ENCODE measurements around the gene RSPO1. TPM values are rescaled to one million over a fixed set of nuclear protein-coding genes. Genes with fewer than 3 reads are reported as not detected.

RSPO1 gene
- total RNA-seq, 1 donor from 2014 or later: 0.20 TPM

- DNase-seq (ENCODE audit: low spot score in 2 of 2, unreplicated experiment in 2 of 2): no peak
These were observed 1.4 kb downstream of the RSPO1 start for GRCh38 chr1:37633040-37633937.

GRCh38 chr1:37631036-37631435 is 3.7 kb downstream of the RSPO1 start:
- Mint-ChIP-seq H3K36me3 (no peaks in the 10 kb centered on the region), H3K4me3 (no peak overlapping the region), H3K4me1 (peaks cover 9% of the 10 kb centered on the region), H3K9me3 (no peaks in the 10 kb centered on the region), H3K27me3 (ENCODE audit: low read depth) (peaks cover 82% of the 10 kb centered on the region), H3K27ac (no peak overlapping the region)
- no peak for TF ChIP-seq CTCF (IDR thresholded peaks at IDR 0.05; ENCODE audit: unreplicated experiment)
- no peak for DNase-seq (ENCODE audit: low spot score in 2 of 2, unreplicated experiment in 2 of 2)

More at GRCh38 chr1:37633040-37633937, 1.4 kb downstream of the RSPO1 start:
- Mint-ChIP-seq H3K27ac (no peak overlapping the region), H3K36me3 (no peaks in the 10 kb centered on the region), H3K9me3 (no peaks in the 10 kb centered on the region), H3K4me1 (peaks cover 9% of the 10 kb centered on the region), H3K4me3 (peak overlapping the region; percentile 39), H3K27me3 (ENCODE audit: low read depth) (peaks cover 60% of the 10 kb centered on the region)
- TF ChIP-seq CTCF (IDR thresholded peaks at IDR 0.05; ENCODE audit: unreplicated experiment): no peak

- Mint-ChIP-seq H3K4me3 (no peak overlapping the region), H3K27me3 (ENCODE audit: low read depth) (peaks cover 87% of the 10 kb centered on the region), H3K4me1 (peaks cover 9% of the 10 kb centered on the region), H3K27ac (no peak overlapping the region), H3K9me3 (no peaks in the 10 kb centered on the region), H3K36me3 (no peaks in the 10 kb centered on the region)
- no peak for TF ChIP-seq CTCF (IDR thresholded peaks at IDR 0.05; ENCODE audit: unreplicated experiment)
- DNase-seq (ENCODE audit: low spot score in 2 of 2, unreplicated experiment in 2 of 2): no peak
These were observed 4.2 kb downstream of the RSPO1 start for GRCh38 chr1:37630426-37631028.

- Mint-ChIP-seq H3K27ac (no peak overlapping the region), H3K9me3 (no peaks in the 10 kb centered on the region), H3K27me3 (ENCODE audit: low read depth) (peaks cover 94% of the 10 kb centered on the region), H3K4me3 (no peak overlapping the region), H3K4me1 (peaks cover 5% of the 10 kb centered on the region), H3K36me3 (no peaks in the 10 kb centered on the region)
- DNase-seq (ENCODE audit: low spot score in 2 of 2, unreplicated experiment in 2 of 2): no peak
- no peak for TF ChIP-seq CTCF (IDR thresholded peaks at IDR 0.05; ENCODE audit: unreplicated experiment)
These were observed 4.8 kb downstream of the RSPO1 start for GRCh38 chr1:37629726-37630425.

GRCh38 chr1:37629008-37629407 is 5.7 kb downstream of the RSPO1 start:
- no peak for DNase-seq (ENCODE audit: low spot score in 2 of 2, unreplicated experiment in 2 of 2)
- H3K36me3 Mint-ChIP-seq: no peaks in the 10 kb centered on the region
- TF ChIP-seq CTCF (IDR thresholded peaks at IDR 0.05; ENCODE audit: unreplicated experiment): no peak
- peaks cover 5% of the 10 kb centered on the region for H3K4me1 Mint-ChIP-seq
- no peak overlapping the region for H3K4me3 Mint-ChIP-seq
- peaks cover 96% of the 10 kb centered on the region for H3K27me3 Mint-ChIP-seq (ENCODE audit: low read depth)
- H3K9me3 Mint-ChIP-seq: no peaks in the 10 kb centered on the region
- no peak overlapping the region for H3K27ac Mint-ChIP-seq
